GM23338 (cell line): ENCODE results near the gene FBXL20. TPM values are rescaled to one million over a fixed set of nuclear protein-coding genes. Genes with fewer than 3 reads are reported as not detected.

ENCODE experiments used
- ATAC-seq: fragments of 200-7000 bp; cut with Tn5 transposase; 3 replicates; pipeline ENCODE4 v1.9.1; 2020
- DNase-seq: peaks from one replicate; pipeline ENCODE4 v3.0.0-alpha.2; 2015; ENCODE audit warnings: low spot score
- H2AFZ ChIP-seq: fragments of 200-600 bp; sonication (generic); 2 replicates; pipeline ENCODE4 v1.8.0; 2016; ENCODE audit warnings: antibody characterized with exemption, mild to moderate bottlenecking, moderate library complexity
- H3F3A ChIP-seq: fragments of 200-600 bp; sonication (generic); replicated peaks from 2 replicates; pipeline ENCODE4 v1.8.0; 2017; ENCODE audit warnings: antibody characterized with exemption, mixed run types, low read depth
- H3K27ac ChIP-seq: fragments of 200-600 bp; sonication (generic); 2 replicates; pipeline ENCODE4 v1.6.1; 2016; ENCODE audit warnings: low read depth
- H3K27me3 ChIP-seq: fragments of 200-600 bp; sonication (generic); 2 replicates; pipeline ENCODE4 v1.8.0; 2016; ENCODE audit warnings: mild to moderate bottlenecking, mixed run types, moderate library complexity; ENCODE audit not compliant: insufficient read depth
- H3K36me3 ChIP-seq: fragments of 200-600 bp; sonication (generic); 2 replicates; pipeline ENCODE4 v1.8.0; 2016; ENCODE audit warnings: mild to moderate bottlenecking; ENCODE audit not compliant: insufficient read depth
- H3K4me1 ChIP-seq: fragments of 200-600 bp; sonication (generic); 2 replicates; pipeline ENCODE4 v1.8.0; 2016; ENCODE audit warnings: mild to moderate bottlenecking, moderate library complexity; ENCODE audit not compliant: insufficient read depth
- H3K4me2 ChIP-seq: fragments of 200-600 bp; sonication (generic); 2 replicates; pipeline ENCODE4 v1.7.1; 2017; ENCODE audit warnings: mixed run types
- H3K4me3 ChIP-seq: fragments of 200-600 bp; sonication (generic); 2 replicates; pipeline ENCODE4 v1.6.1; 2016; ENCODE audit warnings: mixed run types
- H3K79me2 ChIP-seq: fragments of 200-600 bp; sonication (generic); replicated peaks from 2 replicates; pipeline ENCODE4 v1.8.0; 2017; ENCODE audit warnings: mild to moderate bottlenecking; ENCODE audit not compliant: insufficient read depth
- H3K9me2 ChIP-seq: fragments of 200-600 bp; sonication (generic); 2 replicates; pipeline ENCODE4 v1.8.0; 2017; ENCODE audit not compliant: insufficient read depth
- H4K20me1 ChIP-seq: fragments of 200-600 bp; sonication (generic); replicated peaks from 2 replicates; pipeline ENCODE4 v1.8.0; 2017; ENCODE audit warnings: mild to moderate bottlenecking; ENCODE audit not compliant: insufficient read depth
- H3K27ac Mint-ChIP-seq: 2 replicates; pipeline ENCODE4 v1.8.0; 2020; ENCODE audit warnings: inconsistent platforms, mild to moderate bottlenecking, moderate library complexity, mixed read lengths
- H3K27me3 Mint-ChIP-seq: 3 replicates; pipeline ENCODE4 v1.8.0; 2022; ENCODE audit warnings: low read depth, mild to moderate bottlenecking, moderate library complexity, mixed read lengths, inconsistent platforms; ENCODE audit not compliant: insufficient read depth, poor library complexity
- H3K36me3 Mint-ChIP-seq: 3 replicates; pipeline ENCODE4 v1.8.0; 2021; ENCODE audit warnings: low read depth, mild to moderate bottlenecking, inconsistent platforms, moderate library complexity, mixed read lengths
- H3K4me1 Mint-ChIP-seq: 3 replicates; pipeline ENCODE4 v1.8.0; 2020; ENCODE audit warnings: mild to moderate bottlenecking, inconsistent platforms, mixed read lengths
- H3K4me3 Mint-ChIP-seq: 3 replicates; pipeline ENCODE4 v1.8.0; 2021; ENCODE audit warnings: moderate library complexity, mild to moderate bottlenecking, inconsistent platforms, mixed read lengths
- H3K9me3 Mint-ChIP-seq: 3 replicates; pipeline ENCODE4 v1.8.0; 2020; ENCODE audit warnings: moderate library complexity, mild to moderate bottlenecking, inconsistent platforms, mixed read lengths
- CTCF ChIP-seq, 2 experiments: fragments of 200-600 bp in 1 of 2; sonication (generic) in 1 of 2; conservative IDR thresholded peaks; 2 replicates each; pipeline versions ENCODE4 v1.5.1 to v1.6.1; 2016 to 2017; ENCODE audit warnings: antibody characterized with exemption in 2 of 2, low read depth in 2 of 2, mild to moderate bottlenecking in 2 of 2, moderate library complexity in 1 of 2
- EZH2 ChIP-seq: fragments of 200-600 bp; sonication (generic); IDR thresholded peaks from one replicate; pipeline ENCODE4 v1.8.0; 2017; ENCODE audit warnings: antibody characterized with exemption, mild to moderate bottlenecking, low read depth; ENCODE audit not compliant: unreplicated experiment
- JUNB ChIP-seq: IDR thresholded peaks from one replicate; pipeline ENCODE4 v1.6.1; 2016; ENCODE audit warnings: antibody characterized with exemption; ENCODE audit not compliant: unreplicated experiment
- REST ChIP-seq: IDR thresholded peaks from one replicate; pipeline ENCODE4 v1.6.1; 2018; ENCODE audit warnings: antibody characterized with exemption; ENCODE audit not compliant: unreplicated experiment
- ZNF331 ChIP-seq: fragments of 250-450 bp; sonication (Bioruptor Pico); IDR thresholded peaks from 2 replicates; pipeline ENCODE4 v1.5.0; 2020; ENCODE audit warnings: low read depth, mild to moderate bottlenecking, moderate library complexity
- ZNF462 ChIP-seq: fragments of 250-450 bp; sonication (Bioruptor Pico); IDR thresholded peaks from 2 replicates; pipeline ENCODE4 v1.5.0; 2020; ENCODE audit warnings: mild to moderate bottlenecking, moderate library complexity
- polyA plus RNA-seq: library from polyadenylated mRNA; unstranded; fragments of >200 nt; fragmentation: Nextera tagmentation; extraction: Ambion mirVana; gene quantifications from 2 replicates; pipeline ENCODE4 v1.2.1, GENCODE V29; 2016
- total RNA-seq: library from RNA; depleted of rRNA; stranded (reverse); fragments of >200 nt; shearing (Covaris generic); gene quantifications from 2 replicates; pipeline ENCODE4 v1.2.3, GENCODE V29; 2014

Gene FBXL20
- total and polyA plus RNA-seq, 2 experiments from 2014 or later, result 2.9 to 6.9 TPM

GRCh38 chr17:39244600-39245570 lies 156.5 kb downstream of the FBXL20 start:
- Histone ChIP-seq H3K36me3 (no peaks in the 10 kb centered on the region), H2AFZ (peak overlapping the region; percentile 85), H4K20me1 (no peaks in the 10 kb centered on the region), H3K9me2 (no peaks in the 10 kb centered on the region), H3K4me1 (peaks cover 5% of the 10 kb centered on the region; the same call in 1 of the 2 replicates), H3K4me2 (peak overlapping the region; percentile 55; the same call in 1 of the 2 replicates), H3K4me3 (no peak overlapping the region), H3K79me2 (no peaks in the 10 kb centered on the region), H3K27me3 (no peaks in the 10 kb centered on the region), H3K27ac (no peak overlapping the region), H3F3A (peaks cover 3% of the 10 kb centered on the region; the same call in 1 of the 2 replicates)
- DNase-seq, result peak; percentile 99
- no peak for TF ChIP-seq EZH2
- TF ChIP-seq JUNB, result no peak
- no peak for TF ChIP-seq REST
- TF ChIP-seq ZNF331 (CRISPR knock-in tag), result no peak
- TF ChIP-seq ZNF462 (CRISPR knock-in tag), result no peak
- TF ChIP-seq CTCF (conservative IDR thresholded peaks at IDR 0.05; ENCODE audit: low read depth in 2 of 2), result peak; percentile 98 to 99
- H3K4me3 Mint-ChIP-seq, result no peak overlapping the region
- H3K27me3 Mint-ChIP-seq, result peaks cover 18% of the 10 kb centered on the region
- no peak overlapping the region for H3K27ac Mint-ChIP-seq
- peaks cover 22% of the 10 kb centered on the region; the same call in 2 of the 3 replicates for H3K4me1 Mint-ChIP-seq
- ATAC-seq, result peak; percentile 88
- H3K36me3 Mint-ChIP-seq, result no peaks in the 10 kb centered on the region
- H3K9me3 Mint-ChIP-seq, result no peaks in the 10 kb centered on the region
